Liver (tissue), 9 donors: ENCODE measurements around the gene SDF2L1. TPM values are rescaled to one million over a fixed set of nuclear protein-coding genes. Genes with fewer than 3 reads are reported as not detected.
A peak's percentile ranks its signal among the peaks of the same experiment; 100 is the strongest.
"Not testable (repeated sequence)": the region's sequence is repeated elsewhere in the genome, so short reads cannot be mapped to it uniquely, and the experiment has no call there.

Experiments
- DNase-seq: peaks from one replicate; pipeline ENCODE4 v3.0.0-alpha.2; 2017; ENCODE audit warnings: low spot score
- H3K27ac ChIP-seq, 2 donors: one replicate each; pipeline ENCODE4 v1.7.0; 2013; ENCODE audit warnings: inconsistent platforms in 2 of 2, low read length in 2 of 2, control low read depth in 1 of 2, low read depth in 1 of 2, mild to moderate bottlenecking in 1 of 2
- H3K27me3 ChIP-seq, 4 donors: one replicate each; pipeline versions ENCODE4 v1.6.1 to v1.7.0; 2013; ENCODE audit warnings: low read length in 3 of 4, inconsistent platforms in 1 of 4, mild to moderate bottlenecking in 1 of 4, moderate library complexity in 1 of 4; ENCODE audit not compliant: control insufficient read depth in 4 of 4, insufficient read depth in 4 of 4
- H3K36me3 ChIP-seq, 4 donors: one replicate each; pipeline versions ENCODE4 v1.6.1 to v1.7.0; 2013; ENCODE audit warnings: low read length in 3 of 4, mild to moderate bottlenecking in 3 of 4, low read depth in 1 of 4, moderate library complexity in 1 of 4; ENCODE audit not compliant: control insufficient read depth in 4 of 4, insufficient read depth in 3 of 4
- H3K4me1 ChIP-seq, 4 donors: one replicate each; pipeline versions ENCODE4 v1.6.1 to v1.7.0; 2013; ENCODE audit warnings: low read length in 3 of 4, mild to moderate bottlenecking in 3 of 4, moderate library complexity in 1 of 4; ENCODE audit not compliant: control insufficient read depth in 4 of 4, insufficient read depth in 4 of 4
- H3K4me3 ChIP-seq, 3 donors: one replicate each; pipeline versions ENCODE4 v1.6.1 to v1.7.0; 2013; ENCODE audit warnings: low read length in 3 of 3, control low read depth in 1 of 3, low read depth in 1 of 3, mild to moderate bottlenecking in 1 of 3
- H3K9ac ChIP-seq, 2 donors: one replicate each; pipeline ENCODE4 v1.7.0; 2013; ENCODE audit warnings: low read length in 2 of 2, mild to moderate bottlenecking in 2 of 2, moderate library complexity in 2 of 2, control low read depth in 1 of 2, low read depth in 1 of 2
- H3K9me3 ChIP-seq, 4 donors: one replicate each; pipeline versions ENCODE4 v1.6.1 to v1.7.0; 2013; ENCODE audit warnings: low read length in 3 of 4; ENCODE audit not compliant: control insufficient read depth in 4 of 4
- ATF3 ChIP-seq: IDR thresholded peaks from 2 replicates; pipeline ENCODE4 v1.6.1; 2016; ENCODE audit warnings: antibody characterized with exemption
- CTCF ChIP-seq: fragments of 150-350 bp; IDR thresholded peaks from 2 replicates; pipeline ENCODE4 v1.5.1; 2017; ENCODE audit warnings: improper control_type of control experiment, low read depth, low read length; ENCODE audit not compliant: missing input control
- EGR1 ChIP-seq, 2 donors: IDR thresholded peaks; 2 replicates each; pipeline ENCODE4 v1.6.1; 2016 to 2018; ENCODE audit warnings: antibody characterized with exemption in 2 of 2, low read depth in 2 of 2
- FOXA1 ChIP-seq: IDR thresholded peaks from 2 replicates; pipeline ENCODE4 v1.6.1; 2016; ENCODE audit warnings: antibody characterized with exemption
- FOXA2 ChIP-seq: IDR thresholded peaks from 2 replicates; pipeline ENCODE4 v1.6.1; 2016; ENCODE audit warnings: antibody characterized with exemption
- GABPA ChIP-seq, 2 donors: IDR thresholded peaks in 1 of 2; conservative IDR thresholded peaks in 1 of 2; 2 replicates each; pipeline ENCODE4 v1.6.1; 2016; ENCODE audit warnings: antibody characterized with exemption in 2 of 2, mild to moderate bottlenecking in 1 of 2, moderate library complexity in 1 of 2
- HNF4G ChIP-seq: IDR thresholded peaks from 2 replicates; pipeline ENCODE4 v1.6.1; 2016; ENCODE audit warnings: antibody characterized with exemption
- JUND ChIP-seq, 2 donors: IDR thresholded peaks; 2 replicates each; pipeline ENCODE4 v1.6.1; 2016; ENCODE audit warnings: antibody characterized with exemption in 2 of 2
- MAX ChIP-seq: IDR thresholded peaks from 2 replicates; pipeline ENCODE4 v1.6.1; 2016; ENCODE audit warnings: antibody characterized with exemption
- NR2F2 ChIP-seq: IDR thresholded peaks from 2 replicates; pipeline ENCODE4 v1.6.1; 2016; ENCODE audit warnings: antibody characterized with exemption
- REST ChIP-seq: IDR thresholded peaks from 2 replicates; pipeline ENCODE4 v1.6.1; 2016; ENCODE audit warnings: antibody characterized with exemption, mild to moderate bottlenecking
- RXRA ChIP-seq, 2 donors: IDR thresholded peaks; 2 replicates each; pipeline ENCODE4 v1.6.1; 2017 to 2018; ENCODE audit warnings: antibody characterized with exemption in 2 of 2, mild to moderate bottlenecking in 1 of 2
- SP1 ChIP-seq: IDR thresholded peaks from 2 replicates; pipeline ENCODE4 v1.6.1; 2018; ENCODE audit warnings: antibody characterized with exemption, mild to moderate bottlenecking
- TAF1 ChIP-seq: conservative IDR thresholded peaks from 2 replicates; pipeline ENCODE4 v1.6.1; 2016; ENCODE audit warnings: antibody characterized with exemption, mild to moderate bottlenecking
- YY1 ChIP-seq: IDR thresholded peaks from 2 replicates; pipeline ENCODE4 v1.6.1; 2016; ENCODE audit warnings: antibody characterized with exemption, mild to moderate bottlenecking
- ZBTB33 ChIP-seq: IDR thresholded peaks from 2 replicates; pipeline ENCODE4 v1.6.1; 2016; ENCODE audit warnings: antibody characterized with exemption
- WGBS: extraction: QIAGEN DNeasy Blood & Tissue Kit; methylation state at CpG from one replicate; pipeline ENCODE4 v1.1.7; 2013; 5-methylcytosine and 5-hydroxymethylcytosine counted together
- polyA plus RNA-seq, 2 donors: library from polyadenylated mRNA; stranded (reverse) in 1 of 2; unstranded in 1 of 2; fragments of 200-250 nt in 1 of 2; fragments of >200 nt in 1 of 2; fragmentation: Nextera tagmentation in 1 of 2; extraction: Ambion mirVana in 1 of 2; gene quantifications; one replicate each; pipeline versions ENCODE4 v1.2.1 to v1.2.3, GENCODE V29; 2013 to 2015
- total RNA-seq, 2 donors: library from RNA; depleted of rRNA; stranded (reverse); fragments of >200 nt; gene quantifications; one replicate each; pipeline ENCODE4 v1.2.3, GENCODE V29; 2014
- donor health status: healthy.
- donor health status: healthy.
- donor health status: healthy.
- donor health status: healthy.
- donor health status: healthy.

Gene SDF2L1
- total and polyA plus RNA-seq, 4 donors: 36.3 to 173 (median 82.9) TPM

GRCh38 chr22:21643533-21644357 is 1.6 kb downstream of the SDF2L1 start:
- WGBS: 91% methylated on average over 22 of the region's 22 CpGs
- Histone ChIP-seq H3K9me3 (no peaks in the 10 kb centered on the region), H3K27me3 (no peaks in the 10 kb centered on the region), H3K27ac (no peak overlapping the region), H3K9ac (no peak overlapping the region), H3K4me3 (peak overlapping the region in 2 of 3 donors; percentile 81 to 88), H3K36me3 (peaks cover 0 to 8% (median 3%) of the 10 kb centered on the region in 4 donors), H3K4me1 (peaks cover 8 to 22% (median 13%) of the 10 kb centered on the region in 4 donors)
- no peak for DNase-seq
- no peak for TF ChIP-seq EGR1 (IDR thresholded peaks at IDR 0.05; ENCODE audit: low read depth in 2 of 2)
- no peak for TF ChIP-seq ZBTB33
- no peak for TF ChIP-seq JUND (IDR thresholded peaks at IDR 0.05)
- TF ChIP-seq ATF3: no peak
- TF ChIP-seq YY1: no peak
- TF ChIP-seq FOXA2: no peak
- no peak for TF ChIP-seq RXRA (IDR thresholded peaks at IDR 0.05)
- TF ChIP-seq GABPA (IDR thresholded peaks at IDR 0.05 in 1 of 2, conservative IDR thresholded peaks at IDR 0.05 in 1 of 2): no peak
- TF ChIP-seq SP1: no peak
- TF ChIP-seq REST: no peak
- TF ChIP-seq HNF4G: no peak
- TF ChIP-seq TAF1: no peak
- TF ChIP-seq FOXA1: no peak
- no peak for TF ChIP-seq NR2F2
- no peak for TF ChIP-seq MAX
- no peak for TF ChIP-seq CTCF

- H3K9me3 ChIP-seq, H3K4me3 ChIP-seq, H3K27ac ChIP-seq, H3K9ac ChIP-seq, H3K27me3 ChIP-seq, DNase-seq: not testable (repeated sequence)
- Histone ChIP-seq H3K36me3 (peaks cover 0 to 11% (median 5%) of the 10 kb centered on the region in 4 donors), H3K4me1 (peaks cover 8 to 22% (median 13%) of the 10 kb centered on the region in 4 donors)
- 93% methylated on average over 6 of the region's 6 CpGs for WGBS
These were observed 3.4 kb downstream of the SDF2L1 start for GRCh38 chr22:21645513-21645912.
